ENCODE results near the gene PPP1R13B.
"Not testable (repeated sequence)": the region's sequence is repeated elsewhere in the genome, so short reads cannot be mapped to it uniquely, and the experiment has no call there.

Gene PPP1R13B

GRCh38 chr14:103847451-103848174 is at the start of gene PPP1R13B:
PPP1R13B (minus strand) TSS chr14:103847575; CDS start chr14:103847307, 268 bp downstream.
- peak; percentile 85 to 90 for DNase-seq (ENCODE audit: low read depth in 2 of 2)

- DNase-seq (ENCODE audit: low read depth in 2 of 2), result no peak
Measured at GRCh38 chr14:103896578-103896977, 49.2 kb upstream of the PPP1R13B start.

GRCh38 chr14:103894723-103895059 is 47.3 kb upstream of the PPP1R13B start:
- no peak for DNase-seq (ENCODE audit: low read depth in 2 of 2)

GRCh38 chr14:103894034-103894722 is 46.8 kb upstream of the PPP1R13B start:
- DNase-seq (ENCODE audit: low read depth in 2 of 2), result no peak

- DNase-seq (ENCODE audit: low read depth in 2 of 2), result no peak
Measured at GRCh38 chr14:103892247-103892646, 44.9 kb upstream of the PPP1R13B start.

- no peak for DNase-seq (ENCODE audit: low read depth in 2 of 2)
Measured at GRCh38 chr14:103891667-103892215, 44.4 kb upstream of the PPP1R13B start.

GRCh38 chr14:103890821-103891666 is 43.7 kb upstream of the PPP1R13B start:
- no peak for DNase-seq (ENCODE audit: low read depth in 2 of 2)

- no peak for DNase-seq (ENCODE audit: low read depth in 2 of 2)
Measured at GRCh38 chr14:103890052-103890371, 42.6 kb upstream of the PPP1R13B start.

GRCh38 chr14:103889313-103890051 is 42.1 kb upstream of the PPP1R13B start:
- DNase-seq (ENCODE audit: low read depth in 2 of 2), result no peak

- not testable (repeated sequence) for DNase-seq (ENCODE audit: low read depth in 2 of 2)
Measured at GRCh38 chr14:103889002-103889312, 41.6 kb upstream of the PPP1R13B start.

GRCh38 chr14:103887557-103888115 is 40.3 kb upstream of the PPP1R13B start:
- DNase-seq (ENCODE audit: low read depth in 2 of 2), result no peak

GRCh38 chr14:103887170-103887501 is 39.8 kb upstream of the PPP1R13B start:
- no peak for DNase-seq (ENCODE audit: low read depth in 2 of 2)

- no peak for DNase-seq (ENCODE audit: low read depth in 2 of 2)
Measured at GRCh38 chr14:103886304-103887169, 39.2 kb upstream of the PPP1R13B start.

GRCh38 chr14:103885509-103885932 is 38.1 kb upstream of the PPP1R13B start:
- no peak for DNase-seq (ENCODE audit: low read depth in 2 of 2)

- DNase-seq (ENCODE audit: low read depth in 2 of 2), result no peak
Measured at GRCh38 chr14:103884854-103885253, 37.5 kb upstream of the PPP1R13B start.

- no peak for DNase-seq (ENCODE audit: low read depth in 2 of 2)
Measured at GRCh38 chr14:103883263-103883523, 35.8 kb upstream of the PPP1R13B start.

- no peak for DNase-seq (ENCODE audit: low read depth in 2 of 2)
Measured at GRCh38 chr14:103882503-103883262, 35.3 kb upstream of the PPP1R13B start.

GRCh38 chr14:103881268-103882201 is 34.2 kb upstream of the PPP1R13B start:
- DNase-seq (ENCODE audit: low read depth in 2 of 2), result no peak

All from stimulated activated CD8-positive, alpha-beta memory T cell treated with anti-CD3 and anti-CD28 coated beads, Interleukin-15, amount 100 ng/mL, for 4 hours (primary cell).